ENCODE measurements around the gene TFPI.
A peak's percentile ranks its signal among the peaks of the same experiment; 100 is the strongest.
"Not testable (repeated sequence)": the region's sequence is repeated elsewhere in the genome, so short reads cannot be mapped to it uniquely, and the experiment has no call there.

TFPI gene
- 3.3 to 31.4 (median 9.8) reads per million in 18 experiments for total RNA-seq

GRCh38 chr2:187554011-187554703, at the start of gene TFPI:
Gene TFPI (minus strand): TSS chr2:187554435. CDS start chr2:187503768, 50,667 bp downstream.
- DNase-seq, result peak; percentile 25 to 52

GRCh38 chr2:187594801-187595200, 40.6 kb upstream of the TFPI start:
- DNase-seq, result no peak

GRCh38 chr2:187593697-187594096, 39.5 kb upstream of the TFPI start:
- DNase-seq, result no peak

GRCh38 chr2:187593098-187593497, 38.9 kb upstream of the TFPI start:
- DNase-seq, result no peak

- no peak for DNase-seq
Observed at GRCh38 chr2:187590175-187590574, 35.9 kb upstream of the TFPI start.

GRCh38 chr2:187586011-187586641, 31.9 kb upstream of the TFPI start:
- peak; percentile 56 to 82 for DNase-seq

- peak; percentile 39 to 40 for DNase-seq
Observed at GRCh38 chr2:187581125-187581896, 27.1 kb upstream of the TFPI start.

GRCh38 chr2:187580462-187581124, 26.4 kb upstream of the TFPI start:
- peak; percentile 25 to 53 for DNase-seq

GRCh38 chr2:187577310-187577709, 23.1 kb upstream of the TFPI start:
- DNase-seq, result no peak

GRCh38 chr2:187576906-187577305, 22.7 kb upstream of the TFPI start:
- no peak for DNase-seq

GRCh38 chr2:187575751-187576067, 21.5 kb upstream of the TFPI start:
- DNase-seq, result no peak

- DNase-seq, result no peak
Observed at GRCh38 chr2:187574969-187575750, 20.9 kb upstream of the TFPI start.

GRCh38 chr2:187573722-187574121, 19.5 kb upstream of the TFPI start:
- DNase-seq, result no peak

GRCh38 chr2:187571996-187572395, 17.8 kb upstream of the TFPI start:
- not testable (repeated sequence) for DNase-seq

- DNase-seq, result no peak
Observed at GRCh38 chr2:187569571-187569970, 15.3 kb upstream of the TFPI start.

GRCh38 chr2:187569042-187569441, 14.8 kb upstream of the TFPI start:
- DNase-seq, result no peak

GRCh38 chr2:187567126-187567525, 12.9 kb upstream of the TFPI start:
- no peak for DNase-seq

GRCh38 chr2:187566712-187567111, 12.5 kb upstream of the TFPI start:
- DNase-seq, result no peak

GRCh38 chr2:187566266-187566665, 12.0 kb upstream of the TFPI start:
- DNase-seq, result no peak

GRCh38 chr2:187565618-187566017, 11.4 kb upstream of the TFPI start:
- DNase-seq, result not testable (repeated sequence)

- DNase-seq, result not testable (repeated sequence)
Observed at GRCh38 chr2:187556493-187556892, 2.3 kb upstream of the TFPI start.

GRCh38 chr2:187554704-187555082, 458 bp upstream of the TFPI start:
- DNase-seq, result no peak
